Measurements from ENCODE around the gene LARGE1.
"Not testable (repeated sequence)": the region's sequence is repeated elsewhere in the genome, so short reads cannot be mapped to it uniquely, and the experiment has no call there.

LARGE1 gene

DNA sequence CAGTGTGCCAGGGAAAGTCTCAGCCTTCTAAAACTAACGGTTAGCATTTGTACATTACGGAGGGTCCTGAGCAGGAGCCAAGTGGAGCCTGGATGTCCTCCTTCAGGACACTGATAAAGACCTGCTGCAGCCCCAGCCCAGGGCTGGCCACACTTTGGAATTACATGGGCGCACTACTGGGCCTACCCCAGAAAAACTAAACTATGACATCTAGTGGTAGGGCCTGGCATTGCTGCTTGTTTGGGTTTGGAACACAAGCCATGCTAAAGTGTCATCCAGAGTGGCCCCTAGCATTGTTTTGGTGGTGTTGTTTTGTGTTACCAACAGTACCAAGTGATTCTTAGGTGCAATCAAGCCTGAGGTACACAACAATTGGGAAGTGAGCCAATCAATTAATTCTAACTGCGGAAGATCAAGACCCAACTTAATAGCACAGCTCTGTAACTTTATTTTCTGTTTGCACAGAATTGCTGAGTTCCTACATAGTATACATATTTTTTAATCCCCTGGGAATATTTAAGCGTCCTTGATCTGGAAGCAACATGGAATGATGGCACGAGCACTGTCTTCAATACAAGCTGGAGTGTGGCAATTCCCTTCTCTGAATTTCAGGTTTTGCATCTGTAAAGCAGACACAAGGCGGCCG lies 340.7 kb downstream of the LARGE1 start:
- DNase-seq: peak in 1 of 4 experiments; percentile 8

DNA sequence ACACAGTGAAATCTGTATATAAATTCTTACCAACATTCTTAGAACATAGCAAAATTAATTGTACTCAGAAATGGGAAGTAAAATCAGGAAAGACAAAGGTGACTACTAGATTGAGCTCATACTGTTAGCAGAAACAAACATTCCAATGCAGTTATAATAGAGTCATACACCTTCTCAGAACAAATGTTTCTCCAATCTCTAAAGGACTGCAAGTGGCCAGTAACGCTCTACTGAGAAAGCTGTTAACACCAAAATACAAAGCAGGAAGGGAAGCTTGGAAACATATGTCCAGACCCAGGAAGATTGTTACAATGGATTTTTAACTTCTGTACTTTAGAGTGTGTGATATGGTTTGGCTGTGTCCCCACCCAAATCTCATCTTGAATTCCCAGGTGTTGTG lies 341.5 kb downstream of the LARGE1 start:
- DNase-seq: no peak

DNA sequence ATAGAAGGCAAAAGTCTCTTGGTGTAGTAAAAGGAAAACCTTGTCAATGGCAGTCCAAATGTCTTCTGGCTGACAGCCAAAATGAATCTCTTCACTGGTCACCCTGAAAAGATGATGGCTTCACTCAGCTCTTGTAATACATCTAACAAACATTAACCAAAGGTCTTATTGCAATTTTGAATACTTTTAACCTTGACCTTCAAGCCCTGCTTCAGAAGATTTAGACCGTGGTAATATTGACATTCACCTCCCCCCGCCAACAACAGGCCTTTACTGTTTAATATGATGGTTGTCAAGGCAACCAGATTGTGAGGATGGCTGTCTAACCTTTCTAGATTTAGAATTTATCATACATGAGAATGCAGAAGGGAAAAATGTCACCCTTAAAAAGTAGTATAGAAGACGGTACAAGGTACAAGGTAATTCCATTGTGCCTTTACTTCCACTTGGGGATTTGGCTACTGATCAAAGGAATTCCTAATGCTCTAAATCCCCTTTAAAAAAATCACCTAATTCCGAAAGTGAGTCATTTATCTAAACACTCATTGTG lies 342.3 kb downstream of the LARGE1 start:
- DNase-seq: no peak

DNA sequence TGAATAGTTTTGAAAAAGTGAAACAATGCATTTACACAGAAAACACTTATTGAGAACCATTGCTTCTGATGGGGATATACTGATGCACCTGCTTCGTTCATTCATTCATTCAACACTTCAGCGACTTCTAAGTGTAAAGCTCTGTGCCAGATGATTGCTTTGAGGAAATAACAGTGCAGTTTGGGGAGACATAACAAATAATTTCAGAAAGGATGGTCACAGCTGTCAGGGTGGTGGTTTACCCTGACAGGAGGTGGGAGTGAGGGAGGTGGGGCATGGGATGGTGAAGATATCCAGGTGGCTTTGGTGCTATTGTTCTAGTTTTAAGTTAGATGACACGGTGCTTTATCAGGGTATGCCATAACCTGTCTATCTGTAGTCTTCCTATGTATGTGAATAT lies 344.1 kb downstream of the LARGE1 start:
- DNase-seq: no peak

DNA sequence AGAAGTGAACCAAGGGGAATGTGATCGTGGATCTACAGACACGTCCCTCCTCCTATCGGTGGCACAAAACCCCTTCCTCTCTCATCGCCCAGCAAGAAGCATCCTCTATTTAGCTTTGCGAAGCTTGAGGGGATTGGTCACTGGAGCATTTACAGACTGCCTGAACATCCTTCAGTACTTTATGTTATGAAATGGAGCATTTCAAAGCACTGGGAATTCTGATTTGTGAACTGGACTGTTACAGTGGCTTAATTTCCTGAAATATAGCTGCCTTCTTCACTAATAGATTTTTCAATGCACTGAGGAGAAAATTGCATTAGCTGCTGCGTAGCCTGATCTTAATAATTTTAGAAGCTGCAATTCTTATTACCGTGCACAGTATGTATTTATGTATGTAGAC lies 344.5 kb downstream of the LARGE1 start:
- no peak for DNase-seq

DNA sequence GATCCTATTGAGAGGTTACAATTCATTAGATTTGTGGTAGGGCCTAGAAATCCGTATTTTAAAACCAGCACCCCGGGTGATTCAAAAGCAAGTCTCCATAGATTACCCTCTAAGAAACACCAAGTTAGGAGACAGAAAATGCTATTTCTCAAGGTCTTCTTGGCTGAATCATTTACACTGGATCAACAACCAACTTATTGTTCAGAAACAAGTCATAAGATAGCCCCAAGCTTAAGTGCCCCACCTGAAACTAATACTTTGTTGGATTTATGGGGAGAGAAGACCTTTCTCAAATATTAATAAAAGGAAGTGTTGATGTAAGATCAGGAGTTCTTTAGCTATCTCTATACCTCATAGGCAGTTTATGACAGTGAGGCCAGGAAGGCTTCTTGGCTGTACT lies 345.2 kb downstream of the LARGE1 start:
- DNase-seq: no peak

DNA sequence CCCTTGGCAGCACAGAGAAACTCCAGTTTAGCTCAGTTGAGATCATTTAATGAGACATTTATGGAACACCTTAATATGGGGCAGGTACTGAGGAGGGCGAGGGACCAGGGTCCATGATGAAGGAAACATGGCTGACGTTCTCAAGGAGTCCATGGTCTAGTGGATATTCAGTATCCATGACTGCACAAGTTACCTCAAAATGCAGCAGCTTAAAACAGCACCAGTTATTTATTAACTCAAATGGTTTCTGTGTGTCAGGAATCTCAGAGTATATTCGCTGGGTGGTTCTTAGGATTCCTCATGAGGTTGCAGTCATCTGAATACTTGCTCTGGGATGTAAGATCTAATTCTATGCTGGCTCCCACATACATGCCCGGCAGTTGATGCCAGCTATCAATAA lies 346.8 kb downstream of the LARGE1 start:
- DNase-seq: no peak

DNA sequence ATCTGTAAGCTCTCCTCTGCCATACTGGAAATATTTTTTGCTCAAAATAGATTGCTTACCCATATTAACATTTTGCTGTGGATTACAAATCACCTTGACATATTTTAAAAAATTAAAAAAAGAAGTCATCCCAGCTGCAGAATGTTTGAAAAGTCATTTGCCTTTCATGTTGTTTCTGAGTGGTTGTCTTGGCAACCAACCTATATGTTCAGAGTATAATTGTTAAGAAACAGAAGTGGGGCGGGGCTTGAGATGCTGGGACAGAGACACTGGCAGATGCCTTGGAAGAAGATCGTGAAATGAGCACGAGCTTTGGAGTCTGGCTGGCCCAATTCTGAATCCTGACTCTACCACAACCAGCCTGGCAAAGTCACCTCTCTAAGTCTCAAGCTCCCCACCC lies 348.2 kb downstream of the LARGE1 start:
- no peak for DNase-seq

DNA sequence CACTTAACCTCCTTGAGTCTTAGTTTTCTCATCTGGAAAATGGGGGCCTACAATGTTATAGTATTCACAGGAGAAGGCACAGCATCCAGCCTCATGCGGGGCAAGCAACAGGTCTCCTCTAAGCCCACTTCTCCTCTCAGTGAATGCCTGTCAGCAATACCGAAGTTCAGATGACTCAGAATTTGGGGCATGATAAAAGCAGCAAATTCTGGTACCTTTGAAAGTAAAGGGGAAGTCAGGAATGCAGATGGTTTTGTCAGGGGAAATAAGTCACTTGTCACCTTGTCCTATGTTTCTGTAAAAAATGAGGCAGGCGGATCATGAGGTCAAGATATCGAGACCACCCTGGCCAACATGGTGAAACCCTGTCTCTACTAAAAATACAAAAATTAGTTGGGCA lies 350.2 kb downstream of the LARGE1 start:
- DNase-seq: no peak

DNA sequence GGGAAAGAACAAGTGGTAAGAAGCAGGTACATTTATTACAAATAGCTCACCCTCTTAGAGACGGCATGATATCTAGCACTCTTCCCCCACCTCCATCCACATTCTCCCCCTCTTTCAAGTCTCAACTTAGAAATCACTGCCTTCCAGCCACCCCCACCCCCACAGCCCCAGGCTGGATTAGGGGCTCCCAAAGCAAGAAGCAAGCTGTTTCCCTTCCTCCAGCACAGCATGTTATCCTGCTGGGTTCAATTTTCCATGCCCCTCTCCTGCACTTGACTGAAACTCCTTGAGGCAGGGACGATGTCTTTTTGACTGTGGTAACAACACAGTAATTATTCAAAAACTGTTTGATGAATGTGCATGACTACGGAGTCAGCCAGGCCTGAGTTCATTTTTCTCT lies 350.7 kb downstream of the LARGE1 start:
- no peak for DNase-seq

DNA sequence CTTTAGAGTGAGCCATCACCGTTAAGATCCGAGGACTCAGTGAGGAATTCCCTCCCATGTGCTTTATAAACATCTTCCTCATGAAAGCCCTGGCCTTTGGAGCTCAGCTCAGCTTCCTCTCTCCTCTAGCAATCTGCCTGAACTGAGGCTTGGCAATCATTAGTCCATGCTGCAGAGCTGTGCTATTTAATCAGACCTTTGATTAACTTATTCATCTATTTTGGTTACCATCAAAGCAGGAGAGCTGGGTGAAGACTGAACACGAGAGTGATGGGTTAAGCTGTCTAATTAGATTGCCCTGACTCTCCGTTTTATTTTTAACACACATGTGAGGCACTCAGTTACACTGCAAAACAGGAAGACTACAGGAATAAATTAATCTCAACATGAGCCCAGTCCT lies 351.3 kb downstream of the LARGE1 start:
- no peak for DNase-seq

DNA sequence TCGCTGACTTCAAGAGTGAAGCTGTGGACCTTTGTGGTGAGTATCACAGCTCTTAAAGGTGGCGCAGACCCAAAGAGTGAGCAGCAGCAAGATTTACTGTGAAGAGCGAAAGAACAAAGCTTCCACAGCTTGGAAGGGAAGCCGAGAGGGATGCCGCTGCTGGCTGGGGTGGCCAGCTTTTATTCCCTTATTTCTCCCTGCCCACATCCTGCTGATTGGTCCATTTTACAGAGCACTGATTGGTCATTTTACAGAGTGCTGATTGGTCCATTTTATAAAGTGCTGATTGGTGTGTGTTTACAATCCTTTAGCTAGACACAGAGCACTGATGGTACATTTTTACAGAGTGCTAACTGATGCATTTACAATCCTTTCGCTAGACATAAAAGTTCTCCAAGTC lies 353.8 kb downstream of the LARGE1 start:
- not testable (repeated sequence) for DNase-seq

DNA sequence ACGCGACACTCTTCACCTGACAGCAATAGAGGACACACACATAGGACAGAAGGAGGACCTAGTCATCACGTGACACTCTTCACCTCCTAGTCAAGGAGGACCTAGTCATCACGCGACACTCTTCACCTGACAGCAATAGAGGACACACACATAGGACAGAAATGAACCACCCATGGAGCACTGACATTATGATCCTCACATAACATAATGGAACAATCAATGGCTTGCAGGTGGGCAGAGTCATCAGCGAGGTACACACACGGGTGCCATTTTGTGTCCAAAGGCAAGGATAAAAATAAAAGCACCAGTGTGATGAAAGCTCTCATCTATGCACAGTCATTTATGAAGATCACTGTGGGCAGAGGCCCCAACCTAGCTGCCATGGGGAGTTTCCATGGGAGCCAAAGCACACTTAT lies 354.7 kb downstream of the LARGE1 start:
- no peak for DNase-seq

DNA sequence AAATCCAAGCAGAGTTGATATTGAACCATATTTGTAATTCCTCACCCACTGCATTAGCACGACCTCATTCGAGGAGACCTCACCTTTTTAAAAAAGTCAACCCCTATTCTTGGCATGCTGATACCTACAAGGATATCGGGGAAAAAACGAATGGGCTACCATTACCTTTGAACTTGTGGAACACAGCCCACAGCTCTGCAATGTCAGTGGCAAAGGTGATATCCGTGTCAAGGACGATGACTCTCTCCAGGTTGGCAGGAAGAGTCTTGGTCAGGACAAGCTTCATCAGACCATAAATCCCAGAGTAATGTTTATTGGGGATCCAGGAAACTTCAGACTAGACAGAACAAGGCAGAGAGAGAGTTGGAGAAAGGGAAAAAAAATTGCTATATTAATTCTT lies 355.6 kb downstream of the LARGE1 start:
- DNase-seq: no peak

DNA sequence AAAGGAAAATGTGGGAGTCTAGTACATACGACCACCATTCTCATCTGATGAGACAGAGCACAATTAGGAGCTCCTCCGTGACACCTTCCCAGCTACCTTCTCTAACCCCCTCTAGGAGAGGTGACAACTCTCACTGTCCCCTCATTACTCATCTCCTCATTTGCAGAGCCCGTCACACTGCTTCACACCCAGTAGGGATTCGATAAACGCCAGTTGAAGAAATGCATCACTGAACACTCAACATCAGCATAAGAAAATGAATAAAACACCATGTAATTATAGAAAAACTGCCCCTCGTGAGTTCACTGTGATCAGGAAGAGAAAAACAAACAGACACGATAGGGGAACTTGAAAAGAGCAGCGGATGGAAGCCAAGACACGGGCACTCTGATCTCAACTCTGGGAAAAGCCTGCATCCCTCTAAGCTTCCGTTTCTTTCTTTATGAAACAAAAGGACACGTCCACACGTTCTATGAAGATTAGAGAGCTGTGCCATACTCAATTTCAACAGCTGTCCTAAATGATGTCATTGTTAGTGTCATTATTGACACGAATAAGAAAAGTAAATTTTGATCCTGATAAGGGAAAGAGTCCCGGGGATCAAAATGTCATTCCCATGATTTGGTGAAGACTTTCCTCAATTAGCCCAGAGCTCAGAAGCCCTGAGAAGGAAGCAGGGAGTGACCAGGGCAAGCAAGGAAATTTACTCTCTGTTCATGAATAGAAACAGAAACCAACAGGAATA lies 356.9 kb downstream of the LARGE1 start:
- no peak for DNase-seq

DNA sequence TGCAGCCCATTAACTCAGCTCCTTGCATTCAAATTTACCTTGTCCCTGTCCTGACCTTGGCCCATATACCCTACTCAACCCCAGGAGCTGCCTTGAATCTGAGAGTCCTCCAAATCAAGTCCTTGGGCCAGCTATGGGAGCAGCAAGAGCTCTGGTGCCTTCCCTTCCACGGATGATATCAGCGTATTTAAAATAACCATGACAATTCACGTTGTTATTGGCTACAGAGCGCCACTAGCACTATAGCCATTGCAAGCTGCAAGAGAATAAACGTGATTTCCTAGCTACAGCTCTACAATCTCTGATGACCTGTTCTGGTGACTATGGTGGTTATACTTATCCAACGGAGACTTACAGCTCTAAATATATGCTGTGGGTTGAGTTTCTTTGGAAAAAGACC lies 357.8 kb downstream of the LARGE1 start:
- no peak for DNase-seq

DNA sequence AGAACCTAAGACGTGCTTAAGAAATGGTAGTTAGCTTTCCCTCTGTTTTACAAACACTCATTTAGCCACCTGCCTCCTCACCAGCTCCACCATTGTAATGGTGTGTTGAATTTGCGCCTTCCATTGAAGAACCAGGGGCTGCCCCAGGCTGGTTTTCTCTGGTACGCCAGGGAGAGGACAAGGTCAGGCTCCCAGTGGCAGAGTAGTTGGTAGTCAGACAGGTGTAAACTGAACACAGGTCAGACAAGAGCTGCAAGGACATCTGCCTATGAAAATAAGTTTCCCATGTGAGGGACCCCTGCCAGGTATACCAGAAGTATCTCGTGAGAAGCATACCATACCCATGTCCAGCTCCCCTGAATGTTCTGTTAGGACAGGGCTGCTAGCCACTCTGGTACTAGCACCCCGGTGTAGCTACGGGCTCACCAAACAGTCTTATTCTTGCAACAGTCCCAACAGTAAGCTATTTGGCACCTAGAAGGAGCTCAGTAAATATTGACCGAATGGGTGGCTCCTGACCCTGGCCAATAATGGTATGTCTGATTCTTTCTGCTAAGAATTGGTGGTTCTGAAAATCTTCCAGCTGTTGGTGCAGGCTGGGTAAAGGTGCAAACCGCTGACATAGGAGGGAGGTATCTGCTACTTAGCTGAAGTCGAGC lies 359.0 kb downstream of the LARGE1 start:
- no peak for DNase-seq

DNA sequence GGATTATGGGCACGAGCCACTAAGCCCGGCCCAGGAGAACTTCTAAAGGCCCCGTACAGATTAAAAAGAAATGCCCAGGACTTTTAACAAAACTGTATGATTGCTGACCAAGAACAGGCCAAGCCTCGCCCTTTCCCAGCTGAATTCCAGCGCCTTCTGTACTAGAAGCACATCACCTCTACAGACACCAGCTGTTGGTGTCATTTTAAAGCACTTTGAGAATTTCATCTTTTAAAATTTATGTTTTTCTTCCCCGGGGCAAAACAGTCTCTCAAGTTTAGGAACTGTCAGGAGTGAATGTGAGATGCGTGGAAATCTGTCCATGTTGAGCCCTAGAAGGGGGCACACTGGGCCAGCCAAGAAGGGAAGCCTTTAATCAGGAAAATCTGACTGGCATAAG lies 362.4 kb downstream of the LARGE1 start:
- DNase-seq: no peak

DNA sequence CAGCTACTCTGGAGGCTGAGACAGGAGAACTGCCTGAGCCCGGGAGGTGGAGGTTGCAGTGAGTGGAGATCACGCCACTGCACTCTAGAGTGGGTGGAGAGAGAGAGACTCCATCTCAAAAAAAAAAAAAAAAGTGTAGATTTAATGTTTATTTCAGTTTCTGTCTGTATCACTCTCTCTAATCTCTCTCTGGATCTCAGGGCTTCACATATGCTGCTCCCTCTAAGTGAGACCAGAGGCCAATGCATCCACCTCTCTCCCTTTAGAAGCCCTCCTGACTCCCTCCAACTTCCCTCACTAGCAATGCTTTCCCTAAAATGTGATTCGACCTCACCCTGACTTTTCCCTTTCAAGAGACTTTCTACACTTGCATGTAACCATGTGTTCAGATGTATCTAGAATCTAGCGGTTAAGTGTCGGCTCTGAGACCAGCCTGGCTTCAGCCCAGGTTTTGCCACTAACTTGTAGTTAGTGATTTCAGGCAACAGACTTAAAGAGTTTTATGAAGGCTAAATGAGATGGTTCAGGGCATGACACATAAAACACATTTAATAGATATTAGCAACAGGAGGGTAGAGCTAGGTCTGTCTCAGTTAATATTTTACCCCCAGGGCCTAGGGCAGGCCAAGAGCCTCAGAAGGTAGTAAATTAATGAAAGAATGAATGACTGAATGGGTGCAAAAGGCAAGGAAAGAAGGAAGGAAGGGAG lies 364.3 kb downstream of the LARGE1 start:
- DNase-seq: no peak

DNA sequence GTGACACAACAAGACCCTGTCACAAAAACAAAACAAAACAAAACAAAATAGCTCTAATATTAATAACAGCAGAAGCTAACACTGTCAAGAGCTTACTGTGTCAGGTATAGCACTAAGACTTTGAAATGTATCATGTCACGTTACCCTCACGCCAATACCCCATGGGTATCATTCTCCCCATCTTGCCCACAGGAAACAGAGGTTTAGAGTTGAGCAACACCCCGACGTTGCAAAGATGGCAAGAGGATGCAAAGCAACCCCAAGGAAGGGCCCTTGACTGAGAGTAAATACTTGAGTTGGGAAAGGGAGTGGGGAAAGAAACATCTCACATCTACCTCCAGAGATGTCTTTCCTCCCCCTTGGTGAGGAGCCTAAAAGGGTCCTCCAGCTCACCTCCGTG lies 366.8 kb downstream of the LARGE1 start:
- no peak for DNase-seq

DNA sequence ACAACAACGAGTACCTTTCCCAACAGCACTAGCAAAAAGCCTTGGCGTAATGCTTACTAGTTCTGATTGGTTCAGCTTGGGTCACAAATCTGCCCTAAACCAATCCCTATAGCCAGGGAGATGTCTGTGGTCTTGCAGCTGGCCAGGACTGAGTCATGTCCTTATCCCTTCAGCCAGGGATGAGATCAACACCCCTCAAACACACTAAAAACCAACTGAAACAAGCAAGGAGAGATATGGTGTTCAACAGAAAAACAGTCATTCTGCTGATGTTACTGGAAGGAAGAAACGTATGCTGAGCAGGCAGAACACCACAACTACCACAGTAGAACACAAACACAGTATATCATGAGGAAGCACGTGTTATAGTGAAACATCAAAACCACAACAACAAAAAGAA lies 375.6 kb downstream of the LARGE1 start:
- DNase-seq: no peak

DNA sequence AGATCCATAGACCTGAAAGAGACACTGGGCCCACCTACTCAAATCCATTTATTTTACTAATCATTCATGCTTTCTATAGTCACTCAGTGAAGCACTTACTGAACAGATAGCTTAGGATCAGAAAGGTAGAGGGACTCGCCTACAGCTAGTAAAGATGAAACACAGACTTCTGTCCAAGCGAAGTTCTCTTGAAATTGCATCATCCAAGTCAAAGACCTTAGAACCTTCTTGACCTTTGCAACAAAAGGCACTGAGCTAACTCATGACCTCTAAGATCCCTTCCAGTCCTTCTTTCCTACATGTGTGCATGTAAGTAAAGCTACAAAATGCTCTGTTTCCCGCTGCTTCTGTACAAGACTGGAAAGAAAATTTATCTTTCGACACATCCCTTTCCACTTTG lies 377.6 kb downstream of the LARGE1 start:
- DNase-seq: no peak

DNA sequence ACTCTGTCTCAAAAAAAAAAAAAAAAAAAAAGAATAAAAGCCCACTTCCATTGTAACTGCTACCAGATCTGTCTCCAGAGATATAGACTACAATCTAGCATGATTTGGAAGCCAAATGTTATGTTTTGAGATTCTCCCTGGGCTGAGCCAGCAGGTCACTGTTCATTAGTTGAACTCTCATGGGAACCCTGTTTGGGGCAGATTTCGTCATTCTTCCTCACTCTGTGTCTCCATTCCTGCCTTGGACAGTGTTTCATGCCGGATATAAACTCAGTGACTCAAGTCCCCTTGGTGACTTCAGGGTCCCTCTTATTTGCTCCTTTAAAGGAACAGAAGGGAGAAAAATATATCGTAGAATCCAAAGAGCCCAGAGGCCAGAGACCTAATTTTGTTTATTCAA lies 378.1 kb downstream of the LARGE1 start:
- no peak for DNase-seq

Data from activated CD4-positive, CD25-positive, alpha-beta regulatory T cell (primary cell).